ENCODE measurements around the gene GDF11.

GDF11 gene

DNA sequence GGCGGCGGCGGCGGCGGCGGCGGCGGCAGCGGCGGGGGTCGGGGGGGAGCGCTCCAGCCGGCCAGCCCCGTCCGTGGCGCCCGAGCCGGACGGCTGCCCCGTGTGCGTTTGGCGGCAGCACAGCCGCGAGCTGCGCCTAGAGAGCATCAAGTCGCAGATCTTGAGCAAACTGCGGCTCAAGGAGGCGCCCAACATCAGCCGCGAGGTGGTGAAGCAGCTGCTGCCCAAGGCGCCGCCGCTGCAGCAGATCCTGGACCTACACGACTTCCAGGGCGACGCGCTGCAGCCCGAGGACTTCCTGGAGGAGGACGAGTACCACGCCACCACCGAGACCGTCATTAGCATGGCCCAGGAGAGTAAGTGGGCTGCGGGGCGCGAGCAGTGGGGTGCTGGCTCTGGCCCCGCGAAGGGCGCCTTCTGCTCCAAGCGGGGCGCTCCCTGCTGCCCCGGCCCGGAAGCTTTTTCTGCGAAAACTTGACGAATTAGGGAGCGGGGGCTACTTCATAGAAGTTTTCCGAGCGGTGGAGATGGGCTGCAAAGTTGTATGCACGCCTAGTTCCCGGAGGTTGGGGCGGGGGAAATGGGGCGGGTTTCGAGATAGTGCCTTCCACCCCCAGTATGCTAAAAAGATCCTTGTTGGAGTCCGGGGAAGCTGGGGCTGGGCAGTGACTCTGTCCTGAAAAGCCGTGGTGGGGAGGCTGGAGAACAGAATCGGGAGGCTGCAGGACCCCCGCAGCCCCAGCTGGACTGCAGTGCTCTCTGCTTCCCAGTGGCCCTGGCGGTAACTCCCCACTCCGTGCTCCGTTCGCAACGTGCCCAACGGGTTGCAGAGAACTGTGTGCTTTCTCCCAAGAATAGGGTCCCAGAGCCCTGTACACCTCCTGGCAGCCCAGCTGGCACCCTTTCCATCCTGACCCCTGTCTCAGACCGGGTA is 751 bp downstream of the GDF11 start:
- H3K27ac ChIP-seq = peak overlapping the region; percentile 19 to 94
- no peak for DNase-seq (ENCODE audit: low spot score)
- TF ChIP-seq, protein P1, sequence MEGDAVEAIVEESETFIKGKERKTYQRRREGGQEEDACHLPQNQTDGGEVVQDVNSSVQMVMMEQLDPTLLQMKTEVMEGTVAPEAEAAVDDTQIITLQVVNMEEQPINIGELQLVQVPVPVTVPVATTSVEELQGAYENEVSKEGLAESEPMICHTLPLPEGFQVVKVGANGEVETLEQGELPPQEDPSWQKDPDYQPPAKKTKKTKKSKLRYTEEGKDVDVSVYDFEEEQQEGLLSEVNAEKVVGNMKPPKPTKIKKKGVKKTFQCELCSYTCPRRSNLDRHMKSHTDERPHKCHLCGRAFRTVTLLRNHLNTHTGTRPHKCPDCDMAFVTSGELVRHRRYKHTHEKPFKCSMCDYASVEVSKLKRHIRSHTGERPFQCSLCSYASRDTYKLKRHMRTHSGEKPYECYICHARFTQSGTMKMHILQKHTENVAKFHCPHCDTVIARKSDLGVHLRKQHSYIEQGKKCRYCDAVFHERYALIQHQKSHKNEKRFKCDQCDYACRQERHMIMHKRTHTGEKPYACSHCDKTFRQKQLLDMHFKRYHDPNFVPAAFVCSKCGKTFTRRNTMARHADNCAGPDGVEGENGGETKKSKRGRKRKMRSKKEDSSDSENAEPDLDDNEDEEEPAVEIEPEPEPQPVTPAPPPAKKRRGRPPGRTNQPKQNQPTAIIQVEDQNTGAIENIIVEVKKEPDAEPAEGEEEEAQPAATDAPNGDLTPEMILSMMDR (IDR thresholded peaks at IDR 0.05) = no peak
- H3K4me3 ChIP-seq = peak overlapping the region; percentile 81

DNA sequence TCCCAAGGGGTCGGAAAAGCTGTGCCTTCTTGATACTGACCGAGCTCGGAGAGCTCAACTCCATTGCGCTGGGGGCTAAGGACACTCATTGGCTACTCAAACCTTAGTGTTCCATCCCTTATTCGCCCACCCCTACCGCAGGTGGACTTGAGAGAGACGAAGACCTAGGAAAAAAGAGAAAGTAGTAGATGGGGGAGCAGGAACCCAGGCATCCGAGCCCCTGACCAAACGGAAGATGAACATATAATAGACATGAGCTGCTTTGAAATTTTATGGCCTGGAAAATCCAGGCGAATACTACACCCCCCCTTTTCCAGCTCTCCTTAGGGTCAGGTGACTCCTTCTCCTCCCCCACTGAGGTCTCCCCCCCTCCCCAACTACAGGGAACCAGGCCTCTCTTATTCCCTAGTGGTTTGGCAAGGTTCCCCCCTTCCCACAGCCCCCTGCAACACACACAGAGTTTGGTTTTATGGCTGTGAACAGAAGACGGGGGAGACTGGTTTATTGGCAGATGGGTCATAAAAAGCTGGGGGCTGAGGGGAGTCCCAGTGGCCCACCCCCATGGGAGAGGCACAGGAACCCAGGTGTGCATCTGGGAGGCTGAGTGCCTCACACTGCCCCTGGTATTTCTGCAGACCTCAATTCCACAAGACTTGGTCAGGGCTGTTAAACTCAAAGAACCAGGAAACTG is 1.6 kb downstream of the GDF11 start:
- Histone ChIP-seq H3K27ac (peak overlapping the region in 1 of 2 donors; percentile 94), H3K4me3 (peak overlapping the region; percentile 81)
- TF ChIP-seq, protein P1 (IDR thresholded peaks at IDR 0.05) = no peak
- no peak for DNase-seq (ENCODE audit: low spot score)

- TF ChIP-seq, protein P1 (IDR thresholded peaks at IDR 0.05) = no peak
- peak overlapping the region; percentile 25 to 68 for H3K27ac ChIP-seq
- DNase-seq (ENCODE audit: low spot score) = no peak
Observed at GRCh38 chr12:55745361-55746173, 2.6 kb downstream of the GDF11 start.

DNA sequence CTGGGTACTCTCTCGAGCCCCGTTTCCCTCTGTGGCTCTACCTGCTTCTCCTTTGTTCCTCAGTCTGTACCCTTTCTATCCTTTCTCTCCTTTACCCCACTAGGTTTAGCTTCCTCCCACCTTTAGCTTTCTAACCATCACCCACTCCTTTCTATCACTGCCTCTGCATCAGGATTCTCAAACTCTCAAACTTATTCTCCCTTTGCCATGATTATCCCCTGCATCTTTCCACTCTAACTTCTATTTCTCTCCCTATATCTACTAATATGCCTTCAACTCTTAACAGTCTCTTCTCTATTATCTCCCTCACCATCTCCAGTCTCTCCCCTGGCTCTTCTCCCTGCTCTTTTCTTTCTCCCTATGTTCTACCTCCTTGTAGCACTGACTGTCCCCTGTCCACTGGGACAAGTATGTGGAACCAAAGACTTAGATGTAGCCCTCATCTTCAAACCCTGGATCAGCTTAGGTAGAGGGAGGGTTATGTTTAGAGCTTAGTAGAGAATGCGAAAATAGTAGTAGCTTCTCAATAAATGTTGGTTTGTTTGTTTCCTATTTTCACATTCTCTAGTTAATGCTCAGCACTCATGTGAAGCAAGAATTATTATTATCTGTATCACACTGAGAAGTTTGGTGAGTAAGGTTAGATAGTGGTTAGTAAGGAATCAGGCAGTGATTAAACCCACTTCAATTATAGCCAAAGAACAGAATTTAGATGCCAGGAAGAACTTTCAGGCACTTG is 3.4 kb downstream of the GDF11 start:
- no peak for DNase-seq (ENCODE audit: low spot score)
- Histone ChIP-seq H3K4me3 (no peak overlapping the region), H3K27ac (peak overlapping the region; percentile 25 to 68)
- TF ChIP-seq, protein P1 (IDR thresholded peaks at IDR 0.05) = no peak

More at GRCh38 chr12:55745361-55746173, 2.6 kb downstream of the GDF11 start:
- H3K4me3 ChIP-seq = peak overlapping the region; percentile 21

DNA sequence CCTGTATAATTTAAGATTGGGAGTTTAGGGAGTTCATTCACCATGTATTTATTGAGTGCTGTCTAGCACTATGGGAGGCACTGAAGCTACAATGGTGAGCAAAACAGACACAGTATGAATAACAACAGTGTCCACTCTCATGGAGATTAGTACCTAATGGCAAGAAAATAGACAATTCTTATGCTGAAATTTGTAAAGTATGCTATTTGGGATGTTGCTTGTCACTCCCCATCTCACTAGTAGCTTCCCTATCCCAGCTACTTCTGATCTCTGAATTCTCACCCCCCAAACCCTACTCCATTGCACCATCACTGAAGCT is 4.0 kb downstream of the GDF11 start:
- no peak overlapping the region for H3K4me3 ChIP-seq
- H3K27ac ChIP-seq = peak overlapping the region in 1 of 2 donors; percentile 20
- DNase-seq (ENCODE audit: low spot score) = no peak
- TF ChIP-seq, protein P1 (IDR thresholded peaks at IDR 0.05) = no peak

DNA sequence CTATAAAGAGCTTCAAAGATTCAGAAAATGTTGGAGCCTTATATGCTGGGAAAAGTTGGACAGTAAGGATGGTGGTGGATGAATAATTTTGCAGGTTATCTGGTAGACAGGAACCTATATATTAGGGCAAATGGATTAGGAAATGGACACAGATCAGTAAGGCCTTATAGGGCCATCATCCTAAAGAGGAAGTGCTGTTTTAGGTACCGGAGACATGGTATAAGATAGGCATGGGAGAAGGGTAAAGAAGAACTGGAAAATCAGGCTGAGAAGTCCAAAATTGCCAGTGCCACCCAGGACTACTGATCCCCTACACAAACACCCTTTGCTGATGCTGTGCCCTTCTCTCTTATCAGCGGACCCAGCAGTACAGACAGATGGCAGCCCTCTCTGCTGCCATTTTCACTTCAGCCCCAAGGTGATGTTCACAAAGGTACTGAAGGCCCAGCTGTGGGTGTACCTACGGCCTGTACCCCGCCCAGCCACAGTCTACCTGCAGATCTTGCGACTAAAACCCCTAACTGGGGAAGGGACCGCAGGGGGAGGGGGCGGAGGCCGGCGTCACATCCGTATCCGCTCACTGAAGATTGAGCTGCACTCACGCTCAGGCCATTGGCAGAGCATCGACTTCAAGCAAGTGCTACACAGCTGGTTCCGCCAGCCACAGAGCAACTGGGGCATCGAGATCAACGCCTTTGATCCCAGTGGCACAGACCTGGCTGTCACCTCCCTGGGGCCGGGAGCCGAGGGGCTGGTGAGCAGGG is 5.5 kb downstream of the GDF11 start:
- DNase-seq (ENCODE audit: low spot score) = no peak
- Histone ChIP-seq H3K27ac (no peak overlapping the region), H3K4me3 (no peak overlapping the region)
- TF ChIP-seq, protein P1 (IDR thresholded peaks at IDR 0.05) = no peak
